HG03060 (cell line): ENCODE measurements around the gene GRIK3.

ENCODE experiments used
- ATAC-seq: cut with Tn5 transposase; IDR thresholded peaks from one replicate; pipeline ENCODE4 v1.9.1; 2021; ENCODE audit warnings: low read depth, moderate number of reproducible peaks; ENCODE audit not compliant: unreplicated experiment

GRIK3 gene

GRCh38 chr1:36883315-36883949, 150.9 kb downstream of the GRIK3 start:
- ATAC-seq, result no peak

DNA sequence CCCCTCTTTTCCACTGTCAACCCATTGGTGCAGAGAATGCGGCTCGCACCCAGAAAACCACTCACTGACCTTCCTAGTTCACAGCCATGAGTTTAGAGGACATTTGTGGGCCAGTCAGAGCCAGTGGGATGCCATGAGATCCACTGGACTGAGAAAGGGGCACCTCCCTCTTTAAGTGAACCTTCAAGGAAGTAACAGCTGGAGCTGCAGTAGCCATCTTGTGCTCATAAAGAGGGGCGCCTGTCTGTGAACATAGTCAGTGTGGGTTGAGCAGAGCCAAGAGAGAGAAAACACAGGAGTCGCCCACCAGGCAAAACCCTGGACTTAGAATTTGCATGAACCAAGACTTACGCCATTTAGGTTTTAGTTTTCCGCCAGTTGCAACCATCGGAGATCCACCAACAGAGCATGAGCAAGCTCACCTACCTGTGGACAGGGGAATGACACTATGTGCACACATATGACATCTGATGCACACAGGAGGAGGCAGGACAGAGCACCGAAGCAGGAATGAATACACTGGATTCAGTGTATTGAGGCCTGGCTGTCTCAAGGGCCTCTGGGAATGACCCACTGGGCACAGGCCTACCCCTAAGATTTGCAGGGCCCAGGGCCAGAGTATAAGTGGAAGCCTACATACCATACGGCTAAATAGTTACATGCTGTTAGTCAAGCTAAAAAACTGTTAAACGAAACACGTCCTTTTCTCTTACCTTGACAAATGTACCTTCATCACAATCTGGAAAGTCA, 151.6 kb downstream of the GRIK3 start:
- no peak for ATAC-seq

DNA sequence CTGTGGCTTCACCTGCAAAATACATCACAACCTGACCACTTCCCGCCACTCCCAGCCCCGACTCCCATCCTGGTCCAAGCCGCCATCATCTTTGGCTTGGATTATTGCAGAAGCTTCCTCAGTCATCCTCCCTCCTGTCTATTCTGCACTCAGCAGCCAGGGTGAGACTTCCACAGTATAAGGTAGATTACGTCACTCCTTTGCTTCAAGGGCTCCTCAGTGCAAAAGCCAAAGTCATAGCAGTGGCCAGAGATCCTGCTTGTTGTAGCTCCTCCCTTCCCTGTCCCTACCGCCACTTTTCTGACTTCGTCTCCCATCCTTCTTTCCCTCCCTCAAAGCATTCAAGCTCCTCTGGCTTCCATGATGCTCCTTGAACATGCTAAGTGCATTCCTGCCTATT, 152.8 kb downstream of the GRIK3 start:
- ATAC-seq, result no peak

DNA sequence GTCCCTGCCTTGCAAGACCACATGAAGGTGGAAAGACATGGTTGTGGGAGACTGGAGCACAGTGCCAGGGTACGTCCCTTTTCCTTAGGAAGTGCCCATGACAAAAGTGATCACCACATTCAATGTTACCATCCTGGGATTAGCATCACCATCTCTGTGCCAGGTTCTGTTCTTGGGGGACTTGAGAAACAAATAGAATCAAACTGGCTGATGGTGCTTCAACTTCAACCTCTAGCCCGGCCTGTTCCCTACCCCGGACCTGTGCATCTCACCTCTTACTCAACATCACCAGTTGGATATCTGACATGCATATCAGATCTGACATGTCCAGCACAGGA, 153.3 kb downstream of the GRIK3 start:
- ATAC-seq, result no peak

GRCh38 chr1:36880155-36881067, 153.9 kb downstream of the GRIK3 start:
- no peak for ATAC-seq

GRCh38 chr1:36879613-36880012, 154.7 kb downstream of the GRIK3 start:
- ATAC-seq, result no peak

DNA sequence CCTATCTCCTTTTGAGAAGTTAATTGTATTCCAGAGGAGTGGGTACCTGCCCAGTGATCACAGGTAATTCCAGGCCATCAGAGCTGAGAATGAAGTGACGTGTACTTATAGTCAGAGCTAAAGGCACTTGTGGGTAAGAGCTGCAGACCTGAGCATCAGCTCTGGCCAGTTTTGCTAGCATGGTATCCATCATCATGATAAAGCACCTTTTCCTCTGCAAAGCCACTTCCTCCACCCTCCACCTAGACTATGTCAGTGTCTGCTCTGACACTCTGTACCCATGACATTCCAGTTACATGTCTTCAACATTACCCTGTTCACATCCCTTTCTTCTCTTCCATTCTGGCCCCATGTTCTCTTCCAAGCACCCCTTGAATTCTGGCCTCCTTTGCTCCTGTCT, 157.3 kb downstream of the GRIK3 start:
- no peak for ATAC-seq

GRCh38 chr1:36874271-36875060, 159.8 kb downstream of the GRIK3 start:
- ATAC-seq, result no peak

GRCh38 chr1:36872858-36873257, 161.5 kb downstream of the GRIK3 start:
- ATAC-seq, result no peak

DNA sequence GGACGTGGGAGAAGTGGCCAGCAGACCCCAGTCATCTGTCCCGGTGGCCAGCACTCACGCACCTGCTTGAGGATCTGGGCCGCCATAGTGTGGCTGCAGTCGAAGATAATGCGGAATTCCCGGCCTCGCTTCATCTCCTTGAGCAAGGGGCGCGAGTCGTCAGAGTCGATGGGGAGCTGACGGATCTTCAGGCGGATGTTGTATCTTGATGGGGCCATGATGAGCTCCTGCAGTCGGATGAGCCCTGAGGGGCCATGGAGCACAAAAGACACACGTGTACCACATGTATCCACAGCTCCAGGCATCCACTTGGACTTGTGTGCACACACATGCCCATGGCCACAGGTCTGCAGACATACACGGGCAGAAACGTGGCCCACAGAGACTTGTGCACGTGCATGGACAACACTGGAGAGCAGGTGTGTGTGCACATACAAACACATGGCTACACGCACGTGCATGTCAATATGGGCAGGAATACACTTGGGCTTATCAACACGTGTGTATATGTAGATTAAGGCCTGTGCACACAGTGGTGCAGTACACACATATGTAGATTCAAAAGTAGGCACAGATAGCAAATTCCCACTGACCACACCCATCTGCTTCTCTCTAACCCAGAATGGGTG, 162.1 kb downstream of the GRIK3 start:
- no peak for ATAC-seq

DNA sequence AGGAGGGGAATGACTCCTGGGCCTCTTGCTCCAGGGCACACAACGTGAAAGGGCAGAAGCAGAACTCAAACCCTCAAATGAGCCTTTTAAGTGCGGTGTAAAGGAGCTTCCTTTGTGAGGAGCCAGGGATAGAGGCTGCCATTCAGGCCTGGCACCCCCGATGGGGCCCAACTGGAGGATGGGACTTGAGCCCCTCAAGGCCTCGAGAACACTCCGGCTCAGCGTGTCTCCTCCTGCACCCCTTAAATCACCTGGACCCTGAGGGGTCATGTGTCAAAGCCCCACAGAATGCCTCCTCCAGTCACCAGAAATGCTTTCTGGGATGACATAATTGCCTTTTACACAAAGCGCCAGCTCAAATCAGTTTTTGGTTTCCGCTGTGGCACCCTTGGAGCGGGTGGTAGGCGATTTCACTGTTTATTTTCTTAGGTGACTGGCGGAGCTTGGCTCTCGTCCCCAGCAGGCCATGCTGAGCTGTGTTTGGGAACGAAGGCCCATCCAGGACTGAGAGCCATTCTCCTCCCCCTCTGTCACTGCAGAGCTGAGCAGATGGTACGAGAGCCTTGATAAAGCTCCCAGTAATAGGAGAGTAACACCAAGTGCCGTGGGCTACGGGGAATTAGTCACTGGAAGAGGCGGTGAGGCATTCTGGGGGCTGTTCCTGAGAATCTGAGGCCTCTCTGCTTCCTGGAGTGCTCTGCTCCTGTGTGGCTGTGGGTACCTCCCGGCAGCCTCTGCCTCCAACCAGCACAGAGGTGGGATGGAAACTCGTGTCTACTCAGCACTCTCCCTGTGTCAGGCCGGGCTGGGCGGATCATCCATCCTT, 163.0 kb downstream of the GRIK3 start:
- no peak for ATAC-seq

DNA sequence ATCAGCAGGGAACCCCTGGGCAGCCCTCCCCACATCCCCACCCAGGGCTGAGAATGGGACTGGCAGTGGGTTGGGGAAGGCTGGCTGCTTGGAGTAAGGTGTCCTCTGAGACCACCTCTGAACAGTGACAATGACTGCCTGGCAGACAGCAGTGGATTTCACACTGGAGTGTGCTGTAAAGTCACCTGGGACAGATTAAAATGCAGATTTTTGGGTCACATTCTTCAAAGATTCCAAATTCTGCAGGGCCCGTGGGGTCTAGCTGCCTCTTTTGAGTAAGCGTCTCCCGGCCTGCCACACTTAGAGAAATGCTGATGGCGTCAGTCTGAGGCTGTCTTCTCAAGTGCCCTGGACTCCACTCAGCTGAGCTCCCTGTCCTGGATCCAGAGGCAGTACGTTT, 164.5 kb downstream of the GRIK3 start:
- no peak for ATAC-seq

DNA sequence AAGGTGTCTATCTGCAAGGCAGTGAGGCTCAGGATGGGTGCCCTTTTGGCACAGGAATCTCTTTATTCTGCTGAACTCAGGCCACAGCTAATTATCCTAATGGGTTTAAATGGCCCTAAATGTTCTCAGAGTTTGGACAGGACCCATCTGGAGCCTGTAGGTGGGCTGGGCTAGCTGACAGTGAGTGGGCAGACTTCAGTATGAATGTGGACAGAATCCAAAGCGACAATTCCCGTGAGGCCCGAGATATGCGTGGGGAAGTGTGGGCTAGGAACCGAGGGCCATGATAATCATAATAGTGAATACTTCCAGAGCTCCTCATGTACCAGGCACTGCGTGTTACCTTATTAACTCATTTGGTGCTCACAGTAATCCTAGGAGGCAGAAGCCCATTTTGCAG, 165.3 kb downstream of the GRIK3 start:
- no peak for ATAC-seq

DNA sequence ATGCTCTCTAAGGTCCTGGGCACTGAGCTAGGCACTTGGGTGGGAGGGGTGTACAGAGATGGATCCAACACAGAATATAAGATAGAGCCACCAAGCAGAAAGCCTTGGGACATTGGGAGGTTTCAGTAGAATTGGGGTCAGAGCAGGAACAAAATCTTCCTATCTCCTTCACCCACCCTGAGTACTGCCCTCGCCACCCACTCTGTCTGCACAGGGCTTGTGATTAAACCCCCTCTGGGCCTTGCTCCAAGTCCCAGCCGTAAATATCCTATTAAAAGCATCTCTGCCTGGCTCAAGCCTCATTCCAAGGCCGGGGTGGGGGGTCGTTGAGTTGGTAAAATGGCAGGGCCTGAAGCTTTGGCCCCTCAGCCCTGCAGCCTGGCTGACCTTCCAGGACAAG, 166.7 kb downstream of the GRIK3 start:
- ATAC-seq, result no peak

GRCh38 chr1:36866169-36866814, 168.0 kb downstream of the GRIK3 start:
- no peak for ATAC-seq

GRCh38 chr1:36865602-36865900, 168.8 kb downstream of the GRIK3 start:
- no peak for ATAC-seq

DNA sequence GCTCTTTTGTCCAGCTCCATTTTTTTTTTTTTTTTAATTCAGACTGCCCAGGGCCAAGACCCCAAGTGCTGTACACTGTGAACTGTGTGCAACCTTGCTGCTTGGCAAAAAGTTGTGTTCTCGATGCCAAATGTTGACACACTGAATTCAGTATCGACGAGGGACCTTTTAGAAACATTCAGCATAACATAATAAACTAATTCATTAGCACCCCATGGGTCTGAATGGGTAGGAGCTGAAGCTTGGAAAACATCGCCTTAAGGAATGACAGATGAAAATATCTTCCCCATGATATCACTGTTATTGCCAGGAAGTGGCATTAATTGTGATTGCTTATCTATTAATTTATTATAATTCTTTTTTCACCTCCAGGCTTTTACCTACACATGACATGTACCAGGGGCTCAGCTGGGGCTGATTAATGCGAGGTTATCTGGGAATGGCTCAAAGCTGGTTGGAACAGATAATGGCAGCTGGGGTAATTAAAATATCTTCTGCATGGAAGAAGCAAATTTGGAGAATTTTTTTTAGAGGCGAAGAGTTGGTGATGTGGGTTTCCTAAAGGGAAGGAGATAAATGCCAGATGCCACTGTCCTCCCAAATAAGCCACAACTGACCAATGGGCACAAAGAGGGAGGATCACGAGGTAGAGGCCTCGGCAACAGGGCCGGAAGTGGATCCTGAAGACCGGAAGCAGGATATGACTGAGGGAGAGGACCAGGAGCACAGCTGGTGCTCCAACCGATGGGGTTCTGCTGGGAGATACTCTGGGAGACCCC, 169.3 kb downstream of the GRIK3 start:
- no peak for ATAC-seq

GRCh38 chr1:36864182-36864822, 170.0 kb downstream of the GRIK3 start:
- no peak for ATAC-seq
